Ovary (tissue), 3 donors: ENCODE data around the gene EHD3.

ENCODE experiments used
- POLR2A ChIP-seq: fragments of 450-650 bp; IDR thresholded peaks from one replicate; pipeline ENCODE4 v1.6.1; 2017; ENCODE audit warnings: antibody characterized with exemption, mild to moderate bottlenecking, moderate library complexity
- TF ChIP-seq, protein P1 (sequence below), 3 donors: fragments of 450-650 bp in 2 of 3; fragments of 200-600 bp in 1 of 3; IDR thresholded peaks; one replicate each; pipeline versions ENCODE4 v1.5.1 to v1.8.0; 2016 to 2022; ENCODE audit warnings: antibody characterized with exemption in 3 of 3, mild to moderate bottlenecking in 1 of 3
- donor health status: DM: no; HTN: no; CAD: no.

DNA sequence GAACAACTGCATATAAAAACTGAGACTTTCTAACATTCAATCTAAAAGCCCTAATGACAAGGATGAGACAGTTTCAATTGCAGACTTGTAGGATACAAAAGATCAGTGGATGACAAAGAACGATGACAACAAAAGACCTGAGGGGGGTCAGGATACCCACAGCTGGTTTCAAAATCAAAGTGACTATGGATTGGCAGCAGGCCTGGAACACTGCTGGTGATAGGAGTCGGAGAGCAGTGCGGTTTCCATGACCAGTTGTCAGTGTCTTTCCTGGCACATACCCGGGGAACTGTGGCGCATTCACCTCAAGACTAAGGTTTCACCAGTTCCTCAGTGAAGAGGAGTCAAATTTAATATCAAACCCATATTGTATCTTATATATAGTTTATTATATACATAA lies 42.0 kb downstream of the EHD3 start:
- TF ChIP-seq, protein P1, sequence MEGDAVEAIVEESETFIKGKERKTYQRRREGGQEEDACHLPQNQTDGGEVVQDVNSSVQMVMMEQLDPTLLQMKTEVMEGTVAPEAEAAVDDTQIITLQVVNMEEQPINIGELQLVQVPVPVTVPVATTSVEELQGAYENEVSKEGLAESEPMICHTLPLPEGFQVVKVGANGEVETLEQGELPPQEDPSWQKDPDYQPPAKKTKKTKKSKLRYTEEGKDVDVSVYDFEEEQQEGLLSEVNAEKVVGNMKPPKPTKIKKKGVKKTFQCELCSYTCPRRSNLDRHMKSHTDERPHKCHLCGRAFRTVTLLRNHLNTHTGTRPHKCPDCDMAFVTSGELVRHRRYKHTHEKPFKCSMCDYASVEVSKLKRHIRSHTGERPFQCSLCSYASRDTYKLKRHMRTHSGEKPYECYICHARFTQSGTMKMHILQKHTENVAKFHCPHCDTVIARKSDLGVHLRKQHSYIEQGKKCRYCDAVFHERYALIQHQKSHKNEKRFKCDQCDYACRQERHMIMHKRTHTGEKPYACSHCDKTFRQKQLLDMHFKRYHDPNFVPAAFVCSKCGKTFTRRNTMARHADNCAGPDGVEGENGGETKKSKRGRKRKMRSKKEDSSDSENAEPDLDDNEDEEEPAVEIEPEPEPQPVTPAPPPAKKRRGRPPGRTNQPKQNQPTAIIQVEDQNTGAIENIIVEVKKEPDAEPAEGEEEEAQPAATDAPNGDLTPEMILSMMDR (IDR thresholded peaks at IDR 0.05) = no peak
- TF ChIP-seq POLR2A = no peak
